WTC11 (cell line): Measurements from ENCODE around the gene SYTL1. TPM values are rescaled to one million over a fixed set of nuclear protein-coding genes. Genes with fewer than 3 reads are reported as not detected.

Experiments used
- ARID4B ChIP-seq: sonication (generic); formaldehyde crosslinking; IDR thresholded peaks from 2 replicates; pipeline ENCODE4 v1.8.0; 2023; ENCODE audit warnings: missing genetic modification reagents, mild to moderate bottlenecking, borderline replicate concordance
- ATF1 ChIP-seq: sonication (generic); formaldehyde crosslinking; IDR thresholded peaks from 2 replicates; pipeline ENCODE4 v1.8.1; 2023; ENCODE audit warnings: mild to moderate bottlenecking, moderate library complexity, missing genetic modification reagents
- ATF3 ChIP-seq: sonication (generic); formaldehyde crosslinking; conservative IDR thresholded peaks from 2 replicates; pipeline ENCODE4 v1.8.1; 2022; ENCODE audit warnings: mild to moderate bottlenecking, missing genetic modification reagents
- ESRRA ChIP-seq: sonication (generic); formaldehyde crosslinking; IDR thresholded peaks from 2 replicates; pipeline ENCODE4 v1.8.1; 2022; ENCODE audit warnings: mild to moderate bottlenecking, missing genetic modification reagents, borderline replicate concordance
- FOXK1 ChIP-seq: sonication (generic); formaldehyde crosslinking; IDR thresholded peaks from 2 replicates; pipeline ENCODE4 v1.8.0; 2022; ENCODE audit warnings: mild to moderate bottlenecking, moderate library complexity, missing genetic modification reagents
- FOXP1 ChIP-seq: sonication (generic); formaldehyde crosslinking; IDR thresholded peaks from 2 replicates; pipeline ENCODE4 v1.8.0; 2022; ENCODE audit warnings: missing genetic modification reagents, mild to moderate bottlenecking, moderate library complexity, borderline replicate concordance
- KAT7 ChIP-seq: sonication (generic); formaldehyde crosslinking; IDR thresholded peaks from 2 replicates; pipeline ENCODE4 v1.8.1; 2023; ENCODE audit warnings: missing genetic modification reagents, mild to moderate bottlenecking, borderline replicate concordance
- NFYB ChIP-seq: sonication (generic); formaldehyde crosslinking; conservative IDR thresholded peaks from 2 replicates; pipeline ENCODE4 v1.8.0; 2022; ENCODE audit warnings: low read depth, missing genetic modification reagents
- PRDM15 ChIP-seq: sonication (generic); formaldehyde crosslinking; IDR thresholded peaks from 2 replicates; pipeline ENCODE4 v1.8.0; 2022; ENCODE audit warnings: missing genetic modification reagents
- PREB ChIP-seq: sonication (generic); formaldehyde crosslinking; IDR thresholded peaks from 2 replicates; pipeline ENCODE4 v1.8.1; 2022; ENCODE audit warnings: mild to moderate bottlenecking, missing genetic modification reagents, moderate library complexity, borderline replicate concordance
- SMAD4 ChIP-seq: sonication (generic); formaldehyde crosslinking; IDR thresholded peaks from 2 replicates; pipeline ENCODE4 v1.8.0; 2022; ENCODE audit warnings: mild to moderate bottlenecking, missing genetic modification reagents
- SP1 ChIP-seq: sonication (generic); formaldehyde crosslinking; conservative IDR thresholded peaks from 2 replicates; pipeline ENCODE4 v1.8.1; 2022; ENCODE audit warnings: missing genetic modification reagents
- TCF7 ChIP-seq: sonication (generic); formaldehyde crosslinking; IDR thresholded peaks from 2 replicates; pipeline ENCODE4 v1.8.0; 2022; ENCODE audit warnings: mild to moderate bottlenecking, low read depth, missing genetic modification reagents, moderate library complexity
- TEAD4 ChIP-seq: sonication (generic); formaldehyde crosslinking; IDR thresholded peaks from 2 replicates; pipeline ENCODE4 v1.8.0; 2022; ENCODE audit warnings: mild to moderate bottlenecking, missing genetic modification reagents
- USF1 ChIP-seq: sonication (generic); formaldehyde crosslinking; IDR thresholded peaks from 2 replicates; pipeline ENCODE4 v1.8.0; 2022; ENCODE audit warnings: mild to moderate bottlenecking, missing genetic modification reagents
- USF2 ChIP-seq: sonication (generic); formaldehyde crosslinking; IDR thresholded peaks from 2 replicates; pipeline ENCODE4 v1.8.1; 2023; ENCODE audit warnings: mild to moderate bottlenecking, missing genetic modification reagents, moderate library complexity
- ZNF423 ChIP-seq: fragments of 250-450 bp; sonication (Bioruptor Pico); IDR thresholded peaks from 2 replicates; pipeline ENCODE4 v2.1.2; 2022; ENCODE audit warnings: mild to moderate bottlenecking, moderate library complexity
- ZNF532 ChIP-seq: fragments of 250-450 bp; sonication (Bioruptor Pico); IDR thresholded peaks from 2 replicates; pipeline ENCODE4 v1.9.0; 2021; ENCODE audit warnings: mild to moderate bottlenecking, borderline replicate concordance
- total RNA-seq: library from RNA; stranded (reverse); gene quantifications from 3 replicates; pipeline ENCODE4 v1.2.3, GENCODE V29; 2021

The SYTL1 gene
- total RNA-seq, 1 experiment from 2014 or later, result 18.0 TPM

- no peak for TF ChIP-seq TCF7
- TF ChIP-seq FOXP1, result no peak
- TF ChIP-seq SP1 (CRISPR knock-in tag), result peak; percentile 46; the same call in 1 of the 2 replicates
- TF ChIP-seq USF1 (CRISPR knock-in tag), result no peak
- no peak for TF ChIP-seq ESRRA (CRISPR knock-in tag)
- no peak for TF ChIP-seq ARID4B (CRISPR knock-in tag)
- TF ChIP-seq KAT7 (CRISPR knock-in tag), result 0 out of 2 replicates have a peak, but pooled peaks have one; percentile 52
- TF ChIP-seq ATF3 (CRISPR knock-in tag), result no peak
- TF ChIP-seq PRDM15, result 0 out of 2 replicates have a peak, but pooled peaks have one; percentile 40
- no peak for TF ChIP-seq PREB (CRISPR knock-in tag)
- TF ChIP-seq USF2 (CRISPR knock-in tag), result 0 out of 2 replicates have a peak, but pooled peaks have one; percentile 16
- TF ChIP-seq SMAD4 (CRISPR knock-in tag), result no peak
- no peak for TF ChIP-seq TEAD4 (CRISPR knock-in tag)
- no peak for TF ChIP-seq NFYB (CRISPR knock-in tag)
- TF ChIP-seq ZNF423 (CRISPR knock-in tag), result peak; percentile 71
- no peak for TF ChIP-seq FOXK1 (CRISPR knock-in tag)
- TF ChIP-seq ATF1 (CRISPR knock-in tag), result no peak
- no peak for TF ChIP-seq ZNF532 (CRISPR knock-in tag)
- TF ChIP-seq, all 79 proteins: peak for 5
These were observed 34.7 kb upstream of the SYTL1 start (continued) for GRCh38 chr1:27306892-27307761.
